AG04450 (cell line): ENCODE results near the gene ECE1. TPM values are rescaled to one million over a fixed set of nuclear protein-coding genes. Genes with fewer than 3 reads are reported as not detected.

ENCODE experiments used
- CTCF ChIA-PET: fragments of 300-600, 350-600 bp; formaldehyde crosslinking; extraction: SDS; loops from one replicate; lab custom pipeline; 2022; ENCODE audit warnings: antibody characterized with exemption, inconsistent platforms; lab: Charles Lee
- POLR2A ChIA-PET: fragments of 350-600 bp; formaldehyde crosslinking; extraction: SDS; loops from one replicate; lab custom pipeline; 2021; ENCODE audit warnings: antibody characterized with exemption, inconsistent platforms; lab: Yijun Ruan, JAX
- DNase-seq: peaks from one replicate; pipeline ENCODE4 v3.0.0-alpha.2; 2011; ENCODE audit warnings: low read depth, low spot score
- H3K27ac ChIP-seq: one replicate; pipeline ENCODE4 v1.5.1; 2012; ENCODE audit warnings: low read depth, low read length, control low read depth
- H3K27me3 ChIP-seq: one replicate; pipeline ENCODE4 v1.6.0; 2012; ENCODE audit warnings: low read length; ENCODE audit not compliant: control insufficient read depth, insufficient read depth
- H3K4me3 ChIP-seq: 2 replicates; pipeline ENCODE4 v1.5.1; 2011; ENCODE audit warnings: mild to moderate bottlenecking, low read depth, low read length, control low read depth
- H3K9me3 ChIP-seq: 2 replicates; pipeline ENCODE4 v1.5.1; 2012; ENCODE audit warnings: low read length; ENCODE audit not compliant: control insufficient read depth, insufficient read depth
- polyA plus RNA-seq: library from polyadenylated mRNA; depleted of rRNA; stranded (reverse); fragments of >200 nt; gene quantifications from 2 replicates; pipeline ENCODE4 v1.2.3, GENCODE V29; 2011
- TF ChIP-seq, protein P1 (sequence below): IDR thresholded peaks from 2 replicates; pipeline ENCODE4 v1.5.1; 2011; ENCODE audit warnings: low read depth, low read length, control low read depth, inconsistent platforms

Gene ECE1
- polyA plus RNA-seq, 1 experiment, result 161 TPM

- Histone ChIP-seq H3K27me3 (no peaks in the 10 kb centered on the region), H3K4me3 (peak overlapping the region; percentile 56), H3K27ac (peak overlapping the region; percentile 79), H3K9me3 (no peaks in the 10 kb centered on the region)
- POLR2A ChIA-PET, result interaction anchor here (0.7 to 1.4 kb wide), 3 partner anchors 73 to 216 kb away, joined by 3 read pairs; no protein-coding TSS in a partner anchor
- DNase-seq, result no peak
- CTCF ChIA-PET, result interaction anchor here (0.6 to 2.4 kb wide), 15 partner anchors 10 to 209 kb away, joined by 3 to 22 read pairs (median 4); no protein-coding TSS in a partner anchor
- TF ChIP-seq, protein P1, sequence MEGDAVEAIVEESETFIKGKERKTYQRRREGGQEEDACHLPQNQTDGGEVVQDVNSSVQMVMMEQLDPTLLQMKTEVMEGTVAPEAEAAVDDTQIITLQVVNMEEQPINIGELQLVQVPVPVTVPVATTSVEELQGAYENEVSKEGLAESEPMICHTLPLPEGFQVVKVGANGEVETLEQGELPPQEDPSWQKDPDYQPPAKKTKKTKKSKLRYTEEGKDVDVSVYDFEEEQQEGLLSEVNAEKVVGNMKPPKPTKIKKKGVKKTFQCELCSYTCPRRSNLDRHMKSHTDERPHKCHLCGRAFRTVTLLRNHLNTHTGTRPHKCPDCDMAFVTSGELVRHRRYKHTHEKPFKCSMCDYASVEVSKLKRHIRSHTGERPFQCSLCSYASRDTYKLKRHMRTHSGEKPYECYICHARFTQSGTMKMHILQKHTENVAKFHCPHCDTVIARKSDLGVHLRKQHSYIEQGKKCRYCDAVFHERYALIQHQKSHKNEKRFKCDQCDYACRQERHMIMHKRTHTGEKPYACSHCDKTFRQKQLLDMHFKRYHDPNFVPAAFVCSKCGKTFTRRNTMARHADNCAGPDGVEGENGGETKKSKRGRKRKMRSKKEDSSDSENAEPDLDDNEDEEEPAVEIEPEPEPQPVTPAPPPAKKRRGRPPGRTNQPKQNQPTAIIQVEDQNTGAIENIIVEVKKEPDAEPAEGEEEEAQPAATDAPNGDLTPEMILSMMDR, result peak; percentile 93
Observed at GRCh38 chr1:21334214-21335087, 44.2 kb upstream of the ECE1 start.

DNA sequence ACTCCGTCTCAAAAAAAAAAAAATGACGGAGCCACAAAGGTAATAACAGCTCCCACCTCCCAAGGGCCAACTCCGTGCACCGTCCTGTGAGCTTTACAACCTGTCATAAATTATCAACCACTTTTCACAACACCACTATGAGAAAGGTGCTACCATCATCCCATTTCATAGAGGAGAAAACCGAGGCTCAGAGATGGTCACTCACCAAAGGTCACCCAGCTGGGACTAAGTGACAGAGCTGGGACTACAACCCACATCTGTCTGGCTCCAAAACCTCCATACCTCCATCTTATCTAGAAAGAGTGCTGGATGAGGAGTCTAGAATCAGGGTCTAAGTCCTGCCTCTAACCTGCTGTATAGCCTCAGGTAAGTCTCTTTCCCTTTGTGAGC is 43.6 kb upstream of the ECE1 start:
- TF ChIP-seq, protein P1, result no peak
- CTCF ChIA-PET, result interaction anchor here (0.6 to 2.4 kb wide), 10 partner anchors 10 to 101 kb away, joined by 3 to 22 read pairs (median 4); no protein-coding TSS in a partner anchor

DNA sequence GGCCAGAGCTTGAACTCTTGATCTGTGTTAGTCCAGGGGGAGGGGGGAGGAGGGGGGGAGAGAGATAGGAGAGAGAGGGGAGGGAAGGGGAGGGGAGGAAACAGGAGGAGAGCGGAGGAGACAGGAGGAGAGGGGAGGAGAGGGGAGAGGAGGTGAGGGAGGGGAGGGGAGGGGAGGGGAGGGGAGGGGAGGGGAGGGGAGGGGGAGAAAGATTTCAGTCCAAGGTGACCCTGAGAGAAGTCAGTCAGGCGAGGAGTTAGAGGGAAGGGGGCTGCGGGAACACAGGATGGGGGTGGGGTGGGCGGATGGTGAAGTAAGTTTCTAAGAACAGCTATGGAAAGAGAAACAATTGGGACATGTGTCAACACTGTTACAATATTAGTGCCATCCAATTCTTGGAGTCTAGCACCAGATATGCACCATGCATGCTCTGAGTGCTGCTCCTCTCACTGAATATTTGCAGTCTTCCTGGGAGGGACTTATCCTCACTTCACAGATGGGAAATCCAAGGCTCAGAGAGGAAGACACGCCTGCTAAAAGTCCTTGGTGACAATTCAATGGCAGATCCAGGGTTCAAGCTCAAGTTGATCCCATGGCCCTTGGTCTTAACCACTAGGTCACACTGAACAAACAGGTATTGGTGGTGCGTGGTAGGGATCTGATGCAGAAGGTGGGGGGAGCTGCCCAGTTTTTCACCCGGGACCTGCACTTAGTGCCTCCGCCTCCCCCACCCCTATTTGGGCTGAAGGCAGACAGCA is 42.5 kb upstream of the ECE1 start:
- Histone ChIP-seq H3K4me3 (no peak overlapping the region), H3K9me3 (no peaks in the 10 kb centered on the region), H3K27ac (peak overlapping the region; percentile 21), H3K27me3 (no peaks in the 10 kb centered on the region)
- TF ChIP-seq, protein P1, result no peak
- CTCF ChIA-PET, result interaction anchor here (1.0 to 1.4 kb wide), 2 partner anchors 62 to 100 kb away, joined by 4 to 6 read pairs; no protein-coding TSS in a partner anchor
- POLR2A ChIA-PET, result no interaction called here
- no peak for DNase-seq

More for the DNA sequence above, 43.6 kb upstream of the ECE1 start:
- Histone ChIP-seq H3K4me3 (no peak overlapping the region), H3K27ac (peak overlapping the region; percentile 79), H3K9me3 (no peaks in the 10 kb centered on the region), H3K27me3 (no peaks in the 10 kb centered on the region)
- no peak for DNase-seq
- POLR2A ChIA-PET, result interaction anchor here (0.9 to 1.4 kb wide), 2 partner anchors 72 to 79 kb away, joined by 3 read pairs; no protein-coding TSS in a partner anchor

- Histone ChIP-seq H3K27ac (no peak overlapping the region), H3K9me3 (no peaks in the 10 kb centered on the region), H3K27me3 (no peaks in the 10 kb centered on the region), H3K4me3 (no peak overlapping the region)
- ChIA-PET CTCF (interaction anchor here (0.5 kb wide), 1 partner anchor 848 kb away, joined by 3 read pairs; no protein-coding TSS in a partner anchor), POLR2A (no interaction called here)
- no peak for DNase-seq
- TF ChIP-seq, protein P1, result no peak
Observed at GRCh38 chr1:21331752-21332478, 41.7 kb upstream of the ECE1 start.
